ENCODE data around the gene CKMT1B.
"Not testable (repeated sequence)": the region's sequence is repeated elsewhere in the genome, so short reads cannot be mapped to it uniquely, and the experiment has no call there.

Gene CKMT1B

DNA sequence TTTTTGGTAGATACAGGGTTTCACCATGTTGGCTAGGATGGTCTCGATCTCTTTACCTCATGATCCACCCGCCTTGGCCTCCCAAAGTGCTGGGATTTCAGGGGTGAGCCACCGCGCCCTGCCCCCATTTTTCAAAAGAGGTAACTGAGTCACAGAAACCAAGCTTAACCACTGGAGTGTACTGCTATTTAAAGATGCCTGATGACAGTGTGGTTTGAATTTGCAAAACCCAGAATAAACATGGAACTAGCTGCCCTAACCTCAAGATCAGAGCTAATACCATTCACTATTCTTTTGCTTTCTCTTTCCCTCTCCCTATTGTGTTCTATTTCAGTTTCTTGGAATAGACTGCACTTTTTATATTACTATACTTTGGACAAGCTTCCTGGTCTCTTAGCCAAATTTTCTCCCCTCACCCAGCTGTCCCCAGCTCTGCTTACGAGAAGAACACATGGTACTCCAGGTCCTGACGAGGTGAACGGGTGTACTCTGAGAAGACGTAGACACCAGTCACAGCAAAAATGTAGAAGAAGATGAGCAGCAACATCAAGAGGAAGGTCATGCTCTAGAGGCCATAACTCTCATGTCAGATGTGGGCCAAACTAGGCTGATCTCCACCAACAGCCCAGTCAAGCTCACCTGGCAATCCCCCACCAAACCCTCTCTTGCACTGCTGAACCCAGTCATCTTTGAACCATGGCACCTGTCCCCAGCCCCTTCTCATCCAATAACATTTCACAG, 44.8 kb downstream of the CKMT1B start:
- not testable (repeated sequence) for DNase-seq (ENCODE audit: low read depth in 2 of 2)

Measured in stimulated activated CD8-positive, alpha-beta memory T cell treated with anti-CD3 and anti-CD28 coated beads, Interleukin-2, amount 100 ng/mL, for 1 hour (primary cell).